GM21526 (cell line): ENCODE data around the gene TNNT1.
A peak's percentile ranks its signal among the peaks of the same experiment; 100 is the strongest.

Experiments used
- ATAC-seq: cut with Tn5 transposase; IDR thresholded peaks from one replicate; pipeline ENCODE4 v1.9.1; 2021; ENCODE audit warnings: moderate library complexity; ENCODE audit not compliant: unreplicated experiment, low FRiP score

TNNT1 gene

DNA sequence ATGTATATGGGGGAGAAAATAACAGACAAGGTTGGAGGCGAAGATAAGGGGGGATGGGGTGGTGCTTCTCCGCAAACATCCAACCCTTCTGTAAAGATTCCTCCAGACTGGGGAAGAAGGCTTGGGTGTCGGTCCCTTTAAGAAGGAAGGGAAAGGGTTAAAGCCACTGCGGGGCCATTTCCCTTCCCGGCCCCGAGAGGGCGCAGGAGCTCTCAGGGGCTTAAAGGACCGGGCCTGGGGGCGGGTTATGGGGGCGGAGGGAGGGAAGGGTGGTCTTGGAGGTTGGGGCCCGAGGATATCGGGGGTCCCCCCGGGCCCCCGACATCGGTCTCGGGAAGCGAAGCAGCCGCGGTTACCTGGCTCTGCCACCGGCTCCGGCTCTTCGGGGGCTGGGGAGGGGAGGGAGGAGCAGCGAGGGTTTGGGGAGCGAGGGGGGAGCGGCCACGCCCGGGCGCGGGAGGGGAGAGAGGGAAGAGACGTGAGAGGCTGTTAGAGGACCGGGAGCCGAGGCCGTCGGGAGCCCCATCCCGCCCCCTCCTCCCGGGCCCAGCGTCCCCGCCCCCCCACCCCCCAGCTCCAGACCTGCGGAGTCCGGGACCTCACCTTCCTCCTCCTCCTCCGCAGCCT lies 2.8 kb downstream of the TNNT1 start:
- ATAC-seq = no peak

- no peak for ATAC-seq
These were observed 3.8 kb downstream of the TNNT1 start for GRCh38 chr19:55145232-55145631.

- ATAC-seq = no peak
These were observed 7.3 kb downstream of the TNNT1 start for GRCh38 chr19:55141696-55142095.

DNA sequence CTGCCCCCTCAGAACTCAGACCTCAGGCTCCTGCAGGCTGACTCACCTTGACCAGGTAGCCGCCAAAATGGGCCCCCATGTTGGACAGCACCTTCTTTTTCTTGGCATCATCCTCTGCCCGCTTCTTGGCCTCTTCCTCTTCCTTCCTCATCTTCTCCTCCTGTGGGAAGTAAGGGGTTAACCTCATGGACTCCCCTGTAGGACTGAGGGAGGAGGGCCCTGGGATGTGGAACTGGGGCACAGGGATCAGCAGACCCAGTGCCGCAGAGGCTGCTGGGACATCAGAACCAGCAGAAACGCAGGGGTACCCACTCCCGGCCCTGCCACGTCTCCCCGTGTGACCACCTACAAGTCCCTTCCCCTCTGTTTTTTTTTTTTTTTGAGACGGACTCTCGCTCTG lies 11.1 kb downstream of the TNNT1 start:
- ATAC-seq = no peak

- no peak for ATAC-seq
These were observed 12.5 kb downstream of the TNNT1 start for GRCh38 chr19:55136399-55137102.

- ATAC-seq = no peak
These were observed 14.3 kb downstream of the TNNT1 start for GRCh38 chr19:55134736-55135135.

GRCh38 chr19:55133639-55134444 lies 15.2 kb downstream of the TNNT1 start:
- no peak for ATAC-seq

DNA sequence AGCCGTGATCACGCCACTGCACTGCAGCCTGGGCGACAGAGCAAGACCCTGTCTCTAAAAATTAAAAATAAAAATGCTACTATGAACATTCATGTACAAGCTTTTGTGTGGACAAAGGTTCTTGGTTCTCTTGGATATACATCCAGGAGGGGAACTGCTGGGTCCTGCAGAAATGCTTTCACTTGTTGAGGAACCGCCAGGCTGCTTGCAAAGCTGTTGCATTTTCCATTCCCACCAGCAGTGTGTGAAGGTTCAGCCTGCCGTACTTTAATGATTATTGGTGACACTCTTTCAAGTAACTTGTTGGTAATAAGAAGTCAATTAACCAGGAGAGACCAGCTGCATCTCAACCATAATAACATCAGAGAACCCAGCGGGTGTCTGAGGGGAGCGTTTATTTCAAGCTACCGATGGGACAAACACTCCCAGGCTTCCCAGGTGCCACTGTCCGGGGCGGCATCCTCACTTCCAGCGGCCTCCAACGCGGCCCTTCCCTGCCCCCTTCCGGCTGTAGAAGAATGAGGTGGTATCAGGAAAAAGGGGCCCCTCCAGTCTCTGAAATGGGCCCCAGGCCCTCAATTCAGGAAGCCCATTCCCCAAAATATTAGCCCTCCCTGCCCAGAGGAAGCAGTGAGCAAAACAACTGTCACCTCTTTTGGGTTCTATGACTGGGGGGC lies 16.4 kb downstream of the TNNT1 start:
- no peak for ATAC-seq

DNA sequence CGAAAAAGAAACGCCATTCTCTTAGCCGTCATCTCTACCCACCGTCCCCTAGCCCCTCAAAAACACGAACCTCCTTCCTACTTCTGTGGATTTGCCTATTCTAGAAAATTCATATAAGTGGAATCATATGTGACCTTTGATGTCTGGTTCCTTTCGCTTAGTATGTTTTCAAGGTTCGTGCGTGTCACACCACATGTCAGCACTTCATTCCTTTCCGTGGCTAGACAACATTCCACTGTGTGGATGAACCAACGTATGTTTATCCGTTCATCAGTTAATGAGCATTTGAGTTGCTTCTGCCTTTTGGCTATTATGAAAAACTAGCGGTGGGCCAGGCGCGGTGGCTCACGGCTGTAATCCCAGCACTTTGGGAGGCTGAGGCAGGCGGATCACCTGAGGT lies 17.6 kb downstream of the TNNT1 start:
- ATAC-seq = no peak

GRCh38 chr19:55119053-55119452 lies 30.0 kb downstream of the TNNT1 start:
- ATAC-seq = no peak

DNA sequence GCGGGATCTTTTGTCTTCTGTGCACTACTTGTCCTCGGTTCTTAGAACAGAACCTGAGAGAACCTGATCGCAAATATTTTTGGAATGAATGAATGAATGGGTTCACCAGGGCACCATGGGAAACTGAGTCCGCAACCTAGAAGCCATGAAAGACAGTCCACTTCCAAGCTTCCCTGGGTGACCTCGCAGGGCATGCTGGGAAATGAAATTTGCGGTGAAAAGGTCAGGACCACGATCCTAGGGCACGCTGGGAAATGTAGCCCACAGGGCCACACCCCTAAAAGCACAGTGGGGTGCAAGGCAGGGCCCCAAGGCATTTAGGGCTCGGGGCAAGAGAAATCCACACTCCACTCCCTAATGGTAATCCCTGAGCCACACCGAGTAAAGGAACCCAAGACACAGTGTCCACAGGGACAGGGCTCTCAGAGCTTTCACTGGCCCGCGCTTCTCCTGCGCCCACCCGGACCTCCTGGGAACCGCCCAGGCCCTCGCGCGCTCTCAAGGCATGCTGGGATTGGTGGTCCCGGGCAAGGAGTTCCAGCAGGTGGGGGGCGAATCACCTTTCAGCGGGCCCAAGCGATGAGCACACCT lies 30.5 kb downstream of the TNNT1 start:
- ATAC-seq = no peak

DNA sequence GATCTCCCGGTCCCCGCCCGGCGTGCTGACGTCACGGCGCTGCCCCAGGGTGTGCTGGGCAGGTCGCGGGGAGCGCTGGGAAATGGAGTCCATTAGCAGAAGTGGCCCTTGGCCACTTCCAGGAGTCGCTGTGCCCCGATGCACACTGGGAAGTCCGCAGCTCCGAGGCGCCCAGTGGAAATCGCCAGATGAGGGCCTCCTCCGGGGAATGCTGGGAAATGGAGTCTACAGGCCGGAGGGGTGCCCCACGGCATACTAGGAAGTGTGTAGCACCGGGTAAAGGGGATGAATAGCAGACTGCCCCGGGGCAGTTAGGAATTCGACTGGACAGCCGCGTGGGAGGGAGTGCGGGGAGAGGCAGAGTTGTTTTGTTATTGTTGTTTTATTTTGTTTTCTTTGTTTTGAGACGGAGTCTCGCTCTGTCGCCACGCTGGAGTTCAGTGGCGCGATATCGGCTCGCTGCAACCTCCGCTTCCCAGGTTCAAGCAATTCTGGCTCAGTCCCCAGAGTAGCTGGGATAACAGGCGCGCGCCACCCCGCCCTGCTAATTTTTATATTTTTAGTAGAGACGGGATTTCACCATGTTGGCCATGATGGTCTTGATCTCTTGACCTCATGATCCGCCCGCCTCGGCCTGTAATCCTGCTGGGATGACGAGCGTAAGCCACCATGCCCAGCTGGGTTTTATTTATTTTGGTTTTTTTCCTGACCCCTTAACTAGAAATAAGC lies 31.2 kb downstream of the TNNT1 start:
- peak; percentile 67 for ATAC-seq

DNA sequence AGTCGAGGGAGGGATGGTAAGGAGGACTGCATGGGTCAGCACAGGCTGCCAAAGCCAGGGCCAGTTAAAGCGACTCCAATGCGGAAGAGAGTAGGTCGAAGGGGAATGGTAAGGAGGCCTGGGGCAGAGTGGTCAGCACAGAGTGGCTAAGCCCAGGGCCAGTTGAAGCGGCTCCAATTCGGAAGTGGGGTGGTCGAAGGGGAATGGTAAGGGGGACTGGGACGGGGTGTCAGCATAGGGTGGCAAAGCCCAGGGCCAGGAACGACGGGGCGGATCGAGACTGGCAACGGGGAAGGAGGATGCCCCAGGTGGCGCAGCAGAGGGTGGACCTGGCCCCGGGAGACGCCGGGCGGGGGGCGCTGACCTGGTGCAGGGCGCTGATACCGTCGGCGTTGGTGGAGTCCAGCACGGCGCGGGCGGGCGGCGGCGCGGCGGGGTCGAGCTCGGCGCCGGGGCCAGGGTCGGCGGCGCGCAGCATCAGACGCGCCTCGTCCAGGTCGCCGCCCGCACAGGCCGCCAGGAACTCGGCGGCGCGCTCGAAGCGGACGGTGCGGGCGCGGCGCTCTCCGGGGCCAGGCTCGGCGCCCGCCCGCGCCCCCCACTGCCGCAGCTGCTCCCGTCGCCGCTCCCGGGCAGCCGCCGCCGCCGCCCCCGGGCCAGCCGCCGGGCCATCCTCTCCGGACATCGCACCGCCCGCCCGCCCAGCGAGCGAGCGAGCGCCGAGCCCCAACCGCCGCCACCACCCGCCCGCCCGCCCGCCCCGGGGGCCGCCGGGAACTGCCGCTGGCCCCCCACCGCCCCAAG lies 31.9 kb downstream of the TNNT1 start, which contains the start of gene PPP1R12C:
TSS of gene PPP1R12C (minus strand) at position 779 of the 804 bp plus-strand sequence. CDS start at position 685, 94 bp downstream.
- ATAC-seq = peak; percentile 9

GRCh38 chr19:55116232-55116858 lies 32.7 kb downstream of the TNNT1 start:
- ATAC-seq = no peak

DNA sequence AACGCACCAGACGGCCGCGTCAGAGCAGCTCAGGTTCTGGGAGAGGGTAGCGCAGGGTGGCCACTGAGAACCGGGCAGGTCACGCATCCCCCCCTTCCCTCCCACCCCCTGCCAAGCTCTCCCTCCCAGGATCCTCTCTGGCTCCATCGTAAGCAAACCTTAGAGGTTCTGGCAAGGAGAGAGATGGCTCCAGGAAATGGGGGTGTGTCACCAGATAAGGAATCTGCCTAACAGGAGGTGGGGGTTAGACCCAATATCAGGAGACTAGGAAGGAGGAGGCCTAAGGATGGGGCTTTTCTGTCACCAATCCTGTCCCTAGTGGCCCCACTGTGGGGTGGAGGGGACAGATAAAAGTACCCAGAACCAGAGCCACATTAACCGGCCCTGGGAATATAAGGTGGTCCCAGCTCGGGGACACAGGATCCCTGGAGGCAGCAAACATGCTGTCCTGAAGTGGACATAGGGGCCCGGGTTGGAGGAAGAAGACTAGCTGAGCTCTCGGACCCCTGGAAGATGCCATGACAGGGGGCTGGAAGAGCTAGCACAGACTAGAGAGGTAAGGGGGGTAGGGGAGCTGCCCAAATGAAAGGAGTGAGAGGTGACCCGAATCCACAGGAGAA lies 33.5 kb downstream of the TNNT1 start:
- no peak for ATAC-seq

DNA sequence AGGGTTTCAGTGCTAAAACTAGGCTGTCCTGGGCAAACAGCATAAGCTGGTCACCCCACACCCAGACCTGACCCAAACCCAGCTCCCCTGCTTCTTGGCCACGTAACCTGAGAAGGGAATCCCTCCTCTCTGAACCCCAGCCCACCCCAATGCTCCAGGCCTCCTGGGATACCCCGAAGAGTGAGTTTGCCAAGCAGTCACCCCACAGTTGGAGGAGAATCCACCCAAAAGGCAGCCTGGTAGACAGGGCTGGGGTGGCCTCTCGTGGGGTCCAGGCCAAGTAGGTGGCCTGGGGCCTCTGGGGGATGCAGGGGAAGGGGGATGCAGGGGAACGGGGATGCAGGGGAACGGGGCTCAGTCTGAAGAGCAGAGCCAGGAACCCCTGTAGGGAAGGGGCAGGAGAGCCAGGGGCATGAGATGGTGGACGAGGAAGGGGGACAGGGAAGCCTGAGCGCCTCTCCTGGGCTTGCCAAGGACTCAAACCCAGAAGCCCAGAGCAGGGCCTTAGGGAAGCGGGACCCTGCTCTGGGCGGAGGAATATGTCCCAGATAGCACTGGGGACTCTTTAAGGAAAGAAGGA lies 34.4 kb downstream of the TNNT1 start:
- ATAC-seq = no peak

DNA sequence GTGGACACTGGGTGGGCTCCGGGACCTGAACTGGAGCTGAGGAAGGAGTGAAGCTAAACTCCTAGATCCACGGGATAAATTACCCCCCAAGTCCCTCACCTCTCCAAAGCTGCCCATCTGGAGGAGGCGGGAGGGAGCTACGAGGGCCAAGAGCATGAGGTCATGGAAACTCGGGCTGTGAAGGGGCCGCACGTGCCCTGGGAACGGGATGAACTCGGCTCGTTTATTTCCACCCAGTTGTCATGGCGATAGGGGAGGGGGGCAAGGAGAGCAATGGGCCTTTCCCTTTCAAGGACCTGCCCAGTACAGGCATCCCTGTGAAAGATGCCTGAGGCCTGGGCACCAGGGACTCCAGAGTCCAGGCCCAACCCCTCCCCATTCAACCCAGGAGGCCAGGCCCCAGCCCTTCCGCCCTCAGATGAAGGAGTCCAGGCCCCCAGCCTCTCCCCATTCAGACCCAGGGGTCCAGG lies 35.4 kb downstream of the TNNT1 start:
- ATAC-seq = no peak
